Esophagus muscularis mucosa (tissue), 3 donors: ENCODE data around the gene NRXN3.

ENCODE experiments used
- CTCF ChIP-seq, 3 experiments: fragments of 200-600 bp in 2 of 3; fragments of 450-650 bp in 1 of 3; sonication (generic) in 2 of 3; IDR thresholded peaks; one replicate each; pipeline ENCODE4 v1.5.1; 2017 to 2019; ENCODE audit warnings: antibody characterized with exemption in 3 of 3, mild to moderate bottlenecking in 2 of 3, moderate library complexity in 1 of 3
- POLR2A ChIP-seq: fragments of 450-650 bp; IDR thresholded peaks from one replicate; pipeline ENCODE4 v1.6.1; 2017; ENCODE audit warnings: antibody characterized with exemption, moderate library complexity, mild to moderate bottlenecking, low read depth
- POLR2AphosphoS5 ChIP-seq, 2 donors: sonication (generic); formaldehyde crosslinking; IDR thresholded peaks; one replicate each; pipeline ENCODE4 v1.6.1; 2017; ENCODE audit warnings: antibody characterized with exemption in 2 of 2

- TF ChIP-seq CTCF (IDR thresholded peaks at IDR 0.05) (no peak), POLR2AphosphoS5 (IDR thresholded peaks at IDR 0.05) (no peak), POLR2A (no peak)
Measured at GRCh38 chr14:78576437-78577166, 406.4 kb downstream of the NRXN3 start.
